Measurements from ENCODE around the gene ACOT11.

DNA sequence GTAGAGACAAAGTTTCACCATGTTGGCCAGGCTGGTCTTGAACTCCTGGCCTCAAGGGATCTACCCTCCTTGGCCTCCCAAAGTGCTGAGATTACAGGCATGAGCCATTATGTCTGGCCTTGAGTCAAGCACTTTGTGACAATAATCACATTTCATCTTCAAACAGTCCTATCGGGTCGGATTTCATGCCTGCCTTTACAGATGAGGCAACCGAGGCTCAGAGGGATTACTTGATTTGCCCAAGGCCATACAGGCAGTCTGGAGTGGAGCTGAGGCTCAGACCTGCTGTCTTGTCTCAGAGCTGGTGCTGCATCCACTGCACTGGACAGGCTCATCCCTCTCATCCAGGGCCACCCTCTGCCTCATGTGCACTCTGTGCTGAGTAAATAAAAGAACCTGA is 48.7 kb downstream of the ACOT11 start:
- TF ChIP-seq, protein P1, sequence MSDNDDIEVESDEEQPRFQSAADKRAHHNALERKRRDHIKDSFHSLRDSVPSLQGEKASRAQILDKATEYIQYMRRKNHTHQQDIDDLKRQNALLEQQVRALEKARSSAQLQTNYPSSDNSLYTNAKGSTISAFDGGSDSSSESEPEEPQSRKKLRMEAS (IDR thresholded peaks at IDR 0.05): no peak
- TF ChIP-seq, protein P2, sequence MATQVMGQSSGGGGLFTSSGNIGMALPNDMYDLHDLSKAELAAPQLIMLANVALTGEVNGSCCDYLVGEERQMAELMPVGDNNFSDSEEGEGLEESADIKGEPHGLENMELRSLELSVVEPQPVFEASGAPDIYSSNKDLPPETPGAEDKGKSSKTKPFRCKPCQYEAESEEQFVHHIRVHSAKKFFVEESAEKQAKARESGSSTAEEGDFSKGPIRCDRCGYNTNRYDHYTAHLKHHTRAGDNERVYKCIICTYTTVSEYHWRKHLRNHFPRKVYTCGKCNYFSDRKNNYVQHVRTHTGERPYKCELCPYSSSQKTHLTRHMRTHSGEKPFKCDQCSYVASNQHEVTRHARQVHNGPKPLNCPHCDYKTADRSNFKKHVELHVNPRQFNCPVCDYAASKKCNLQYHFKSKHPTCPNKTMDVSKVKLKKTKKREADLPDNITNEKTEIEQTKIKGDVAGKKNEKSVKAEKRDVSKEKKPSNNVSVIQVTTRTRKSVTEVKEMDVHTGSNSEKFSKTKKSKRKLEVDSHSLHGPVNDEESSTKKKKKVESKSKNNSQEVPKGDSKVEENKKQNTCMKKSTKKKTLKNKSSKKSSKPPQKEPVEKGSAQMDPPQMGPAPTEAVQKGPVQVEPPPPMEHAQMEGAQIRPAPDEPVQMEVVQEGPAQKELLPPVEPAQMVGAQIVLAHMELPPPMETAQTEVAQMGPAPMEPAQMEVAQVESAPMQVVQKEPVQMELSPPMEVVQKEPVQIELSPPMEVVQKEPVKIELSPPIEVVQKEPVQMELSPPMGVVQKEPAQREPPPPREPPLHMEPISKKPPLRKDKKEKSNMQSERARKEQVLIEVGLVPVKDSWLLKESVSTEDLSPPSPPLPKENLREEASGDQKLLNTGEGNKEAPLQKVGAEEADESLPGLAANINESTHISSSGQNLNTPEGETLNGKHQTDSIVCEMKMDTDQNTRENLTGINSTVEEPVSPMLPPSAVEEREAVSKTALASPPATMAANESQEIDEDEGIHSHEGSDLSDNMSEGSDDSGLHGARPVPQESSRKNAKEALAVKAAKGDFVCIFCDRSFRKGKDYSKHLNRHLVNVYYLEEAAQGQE (IDR thresholded peaks at IDR 0.05; ENCODE audit: low read depth): no peak
- TF ChIP-seq CREB1 (IDR thresholded peaks at IDR 0.05; ENCODE audit: low read depth): no peak
- TF ChIP-seq EP300 (IDR thresholded peaks at IDR 0.05; ENCODE audit: borderline replicate concordance): no peak
- no peak for TF ChIP-seq TCF12 (IDR thresholded peaks at IDR 0.05; ENCODE audit: low read depth)
- TF ChIP-seq RAD21 (IDR thresholded peaks at IDR 0.05; ENCODE audit: low read depth): no peak
- no peak for TF ChIP-seq FOXM1 (IDR thresholded peaks at IDR 0.05; ENCODE audit: borderline replicate concordance, low read depth)
